Osteoblast (primary cell): ENCODE data around the gene MLPH. TPM values are rescaled to one million over a fixed set of nuclear protein-coding genes. Genes with fewer than 3 reads are reported as not detected.

Experiments
- DNase-seq: peaks from one replicate; pipeline ENCODE4 v3.0.0; 2011; ENCODE audit warnings: low spot score, mixed read lengths; ENCODE audit not compliant: insufficient read length; ENCODE audit errors: missing footprints
- H2AFZ ChIP-seq: 2 replicates; pipeline ENCODE4 v1.6.0; 2011; ENCODE audit warnings: mild to moderate bottlenecking, low read length
- H3K27ac ChIP-seq: 2 replicates; pipeline ENCODE4 v1.5.1; 2011; ENCODE audit warnings: mild to moderate bottlenecking, low read depth, low read length, moderate library complexity
- H3K27me3 ChIP-seq: 2 replicates; pipeline ENCODE4 v1.6.0; 2012; ENCODE audit warnings: mild to moderate bottlenecking, control low read depth, inconsistent platforms, low read length, moderate library complexity; ENCODE audit not compliant: insufficient read depth
- H3K36me3 ChIP-seq: 2 replicates; pipeline ENCODE4 v1.5.1; 2011; ENCODE audit warnings: mild to moderate bottlenecking, low read length, control low read depth, moderate library complexity; ENCODE audit not compliant: insufficient read depth
- H3K4me1 ChIP-seq: 2 replicates; pipeline ENCODE4 v1.5.1; 2011; ENCODE audit warnings: mild to moderate bottlenecking, low read length, control low read depth, moderate library complexity; ENCODE audit not compliant: insufficient read depth
- H3K4me2 ChIP-seq: 2 replicates; pipeline ENCODE4 v1.6.0; 2011; ENCODE audit warnings: mild to moderate bottlenecking, low read length; ENCODE audit not compliant: insufficient read depth
- H3K4me3 ChIP-seq: fragments of 200-600 bp; sonication (generic); 3 replicates; pipeline ENCODE4 v1.5.1; 2012; ENCODE audit warnings: mild to moderate bottlenecking, low read length, inconsistent platforms; ENCODE audit not compliant: insufficient read depth
- H3K79me2 ChIP-seq: 2 replicates; pipeline ENCODE4 v1.6.0; 2012; ENCODE audit warnings: mild to moderate bottlenecking, low read length, control low read depth, inconsistent platforms; ENCODE audit not compliant: insufficient read depth
- H3K9me3 ChIP-seq: 2 replicates; pipeline ENCODE4 v1.5.1; 2011; ENCODE audit warnings: low read depth, low read length, control low read depth
- H4K20me1 ChIP-seq: 2 replicates; pipeline ENCODE4 v1.6.0; 2012; ENCODE audit warnings: mild to moderate bottlenecking, low read length, control low read depth; ENCODE audit not compliant: insufficient read depth
- total RNA-seq: library from RNA; depleted of rRNA; stranded (reverse); fragments of >200 nt; gene quantifications from 2 replicates; pipeline ENCODE4 v1.2.3, GENCODE V29; 2012
- TF ChIP-seq, protein P1 (sequence below): IDR thresholded peaks from 2 replicates; pipeline ENCODE4 v1.5.1; 2011; ENCODE audit warnings: mild to moderate bottlenecking, low read depth, low read length, moderate library complexity; ENCODE audit errors: extremely low read depth

Gene MLPH
- total RNA-seq, 1 donor, result 25.7 TPM

DNA sequence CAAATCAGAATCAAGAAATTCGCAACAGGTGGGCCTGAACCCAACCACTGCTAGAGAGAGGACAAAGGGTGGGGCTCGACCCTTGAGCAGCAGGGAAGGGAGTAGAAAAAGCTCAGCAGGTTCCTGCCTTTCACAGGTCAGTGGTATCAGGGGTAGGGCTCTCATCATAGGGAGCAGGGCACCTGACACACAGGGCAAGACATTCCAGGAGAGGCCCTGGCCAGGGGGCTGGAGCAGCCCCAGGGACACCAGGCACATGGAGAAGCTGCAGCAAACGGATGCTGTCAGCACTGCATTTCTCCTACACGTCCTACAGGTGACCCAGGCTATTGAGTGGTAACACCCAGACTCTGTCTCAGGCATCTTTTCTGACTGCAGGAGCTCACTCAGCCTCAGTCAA lies 17.2 kb upstream of the MLPH start:
- Histone ChIP-seq H3K4me2 (no peak overlapping the region), H2AFZ (no peak overlapping the region), H3K27ac (no peak overlapping the region), H3K4me3 (no peak overlapping the region), H3K27me3 (no peaks in the 10 kb centered on the region), H3K79me2 (no peaks in the 10 kb centered on the region), H3K4me1 (peaks cover 30% of the 10 kb centered on the region), H4K20me1 (no peaks in the 10 kb centered on the region), H3K36me3 (no peaks in the 10 kb centered on the region), H3K9me3 (no peaks in the 10 kb centered on the region)
- TF ChIP-seq, protein P1, sequence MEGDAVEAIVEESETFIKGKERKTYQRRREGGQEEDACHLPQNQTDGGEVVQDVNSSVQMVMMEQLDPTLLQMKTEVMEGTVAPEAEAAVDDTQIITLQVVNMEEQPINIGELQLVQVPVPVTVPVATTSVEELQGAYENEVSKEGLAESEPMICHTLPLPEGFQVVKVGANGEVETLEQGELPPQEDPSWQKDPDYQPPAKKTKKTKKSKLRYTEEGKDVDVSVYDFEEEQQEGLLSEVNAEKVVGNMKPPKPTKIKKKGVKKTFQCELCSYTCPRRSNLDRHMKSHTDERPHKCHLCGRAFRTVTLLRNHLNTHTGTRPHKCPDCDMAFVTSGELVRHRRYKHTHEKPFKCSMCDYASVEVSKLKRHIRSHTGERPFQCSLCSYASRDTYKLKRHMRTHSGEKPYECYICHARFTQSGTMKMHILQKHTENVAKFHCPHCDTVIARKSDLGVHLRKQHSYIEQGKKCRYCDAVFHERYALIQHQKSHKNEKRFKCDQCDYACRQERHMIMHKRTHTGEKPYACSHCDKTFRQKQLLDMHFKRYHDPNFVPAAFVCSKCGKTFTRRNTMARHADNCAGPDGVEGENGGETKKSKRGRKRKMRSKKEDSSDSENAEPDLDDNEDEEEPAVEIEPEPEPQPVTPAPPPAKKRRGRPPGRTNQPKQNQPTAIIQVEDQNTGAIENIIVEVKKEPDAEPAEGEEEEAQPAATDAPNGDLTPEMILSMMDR, result no peak
- no peak for DNase-seq

DNA sequence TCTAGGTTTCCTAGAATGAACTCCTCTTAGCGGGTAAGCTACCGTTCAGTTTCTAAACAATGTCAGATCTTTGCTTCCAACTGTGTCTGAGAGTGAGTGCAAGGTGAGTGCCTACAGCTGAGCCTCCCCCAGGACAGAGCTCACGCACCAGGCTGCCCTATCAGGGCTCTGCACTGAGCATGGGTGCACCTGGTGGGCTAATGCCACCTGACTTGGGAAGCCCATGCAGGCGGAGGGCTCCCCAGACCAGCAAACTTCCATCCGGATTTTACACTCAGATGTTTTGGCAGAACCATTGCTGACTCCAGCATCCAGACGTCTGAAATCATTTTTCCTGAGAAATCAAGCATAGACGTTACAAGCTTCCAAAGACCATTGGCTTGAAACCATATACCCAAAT lies 16.1 kb upstream of the MLPH start:
- Histone ChIP-seq H3K27me3 (no peaks in the 10 kb centered on the region), H3K36me3 (no peaks in the 10 kb centered on the region), H2AFZ (no peak overlapping the region), H3K79me2 (no peaks in the 10 kb centered on the region), H3K4me3 (no peak overlapping the region), H3K27ac (no peak overlapping the region), H3K4me2 (no peak overlapping the region), H4K20me1 (no peaks in the 10 kb centered on the region), H3K4me1 (peaks cover 24% of the 10 kb centered on the region), H3K9me3 (no peaks in the 10 kb centered on the region)
- DNase-seq, result no peak
- TF ChIP-seq, protein P1, result no peak

DNA sequence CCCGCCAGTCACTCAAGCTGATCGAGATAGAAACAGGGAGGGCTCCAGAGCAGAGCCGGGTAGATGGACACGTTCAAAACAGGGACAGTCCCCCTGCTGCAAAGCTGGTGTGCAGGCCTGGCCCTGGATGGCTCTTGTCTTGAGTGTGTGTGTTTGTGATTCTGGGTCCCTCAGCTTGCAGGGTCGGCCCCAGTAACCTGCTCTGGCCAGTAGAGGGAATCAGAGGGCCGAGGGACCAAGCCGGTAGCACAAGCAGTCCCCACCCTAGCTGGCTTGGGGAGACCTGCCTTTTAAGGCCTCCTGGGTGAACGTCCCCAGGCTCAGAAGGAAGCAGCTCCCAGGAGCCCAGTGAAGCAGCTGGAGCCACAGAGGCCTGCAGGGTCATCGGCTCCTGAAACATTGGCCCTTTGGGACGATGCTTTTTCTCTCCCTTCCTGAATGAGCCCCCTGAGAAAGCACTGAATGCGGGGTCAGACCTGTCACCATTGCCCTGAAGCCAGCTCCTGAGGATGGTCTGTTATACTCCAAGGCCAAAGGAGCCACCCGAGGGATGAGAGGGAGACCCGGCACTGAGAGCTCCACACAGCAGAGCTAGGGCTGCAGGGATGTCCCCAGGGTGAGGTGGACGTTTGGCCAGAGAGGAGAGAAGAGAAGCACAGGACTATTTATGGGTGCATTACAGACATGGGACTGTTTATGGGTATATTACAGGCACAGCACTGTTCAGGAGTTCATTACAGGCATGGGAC lies 15.4 kb upstream of the MLPH start:
- peak overlapping the region; percentile 48 for H3K27ac ChIP-seq
- H3K9me3 ChIP-seq, result no peaks in the 10 kb centered on the region
- no peak overlapping the region for H2AFZ ChIP-seq
- H3K4me1 ChIP-seq, result peaks cover 28% of the 10 kb centered on the region
- TF ChIP-seq, protein P1, result peak; percentile 84
- no peak overlapping the region for H3K4me3 ChIP-seq
- H3K36me3 ChIP-seq, result no peaks in the 10 kb centered on the region
- H3K79me2 ChIP-seq, result no peaks in the 10 kb centered on the region
- no peaks in the 10 kb centered on the region for H4K20me1 ChIP-seq
- H3K4me2 ChIP-seq, result no peak overlapping the region
- peak; percentile 82 for DNase-seq
- H3K27me3 ChIP-seq, result no peaks in the 10 kb centered on the region

DNA sequence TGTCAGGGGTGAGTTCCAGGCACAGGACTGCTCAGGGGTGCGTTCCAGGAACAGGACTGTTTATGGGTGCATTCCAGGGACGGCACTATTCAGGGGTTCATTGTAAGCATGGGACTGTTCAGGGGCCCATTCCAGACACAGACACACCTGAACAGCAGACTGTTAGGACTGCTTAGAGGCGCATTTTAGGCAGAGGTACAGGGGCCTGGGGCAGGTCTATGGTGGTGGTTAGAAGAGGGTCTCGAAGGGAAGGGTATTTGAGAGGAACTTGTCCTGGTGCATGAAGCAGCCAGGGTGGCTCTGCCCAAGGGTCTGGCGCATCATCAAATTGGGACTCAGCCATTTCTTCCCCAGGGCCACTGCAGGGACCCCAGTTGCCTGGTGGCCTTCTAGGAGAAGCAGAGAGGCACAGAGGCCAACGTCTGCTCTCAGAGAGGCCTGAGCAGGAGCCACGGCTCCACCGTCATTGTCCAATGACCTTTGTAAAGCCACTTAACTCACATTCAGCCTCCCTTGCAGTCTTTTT lies 14.8 kb upstream of the MLPH start:
- no peak overlapping the region for H2AFZ ChIP-seq
- H3K27ac ChIP-seq, result peak overlapping the region; percentile 48
- no peaks in the 10 kb centered on the region for H3K9me3 ChIP-seq
- no peaks in the 10 kb centered on the region for H3K36me3 ChIP-seq
- TF ChIP-seq, protein P1, result no peak
- H3K4me2 ChIP-seq, result no peak overlapping the region
- H3K4me1 ChIP-seq, result peaks cover 28% of the 10 kb centered on the region
- H3K4me3 ChIP-seq, result no peak overlapping the region
- DNase-seq, result no peak
- H3K79me2 ChIP-seq, result no peaks in the 10 kb centered on the region
- H3K27me3 ChIP-seq, result no peaks in the 10 kb centered on the region
- no peaks in the 10 kb centered on the region for H4K20me1 ChIP-seq
